MG63 (cell line): ENCODE results near the gene NMNAT1. TPM values are rescaled to one million over a fixed set of nuclear protein-coding genes. Genes with fewer than 3 reads are reported as not detected.

Experiments used
- DNase-seq: peaks from one replicate; pipeline ENCODE4 v3.0.0-alpha.2; 2020
- H3K27me3 ChIP-seq: fragments of 250-450 bp; sonication (Bioruptor Pico); 2 replicates; pipeline ENCODE4 v1.5.1; 2020; ENCODE audit warnings: mild to moderate bottlenecking, moderate library complexity
- H3K36me3 ChIP-seq: fragments of 250-450 bp; sonication (Bioruptor Pico); 2 replicates; pipeline ENCODE4 v1.5.1; 2020; ENCODE audit warnings: mild to moderate bottlenecking, moderate library complexity
- H3K4me3 ChIP-seq: fragments of 250-450 bp; sonication (Bioruptor Pico); 2 replicates; pipeline ENCODE4 v1.5.1; 2020; ENCODE audit warnings: mild to moderate bottlenecking, moderate library complexity
- H3K9me3 ChIP-seq: fragments of 250-450 bp; sonication (Bioruptor Pico); 2 replicates; pipeline ENCODE4 v1.5.1; 2020; ENCODE audit warnings: mild to moderate bottlenecking, moderate library complexity
- total RNA-seq: library from RNA; depleted of rRNA; stranded (reverse); fragments of >200 nt; shearing (Covaris generic); gene quantifications from 2 replicates; pipeline ENCODE4 v1.2.3, GENCODE V29; 2014; ENCODE audit warnings: low replicate concordance; rRNA removed

The NMNAT1 gene
- total RNA-seq, 1 experiment from 2014 or later = 10.1 TPM

DNA sequence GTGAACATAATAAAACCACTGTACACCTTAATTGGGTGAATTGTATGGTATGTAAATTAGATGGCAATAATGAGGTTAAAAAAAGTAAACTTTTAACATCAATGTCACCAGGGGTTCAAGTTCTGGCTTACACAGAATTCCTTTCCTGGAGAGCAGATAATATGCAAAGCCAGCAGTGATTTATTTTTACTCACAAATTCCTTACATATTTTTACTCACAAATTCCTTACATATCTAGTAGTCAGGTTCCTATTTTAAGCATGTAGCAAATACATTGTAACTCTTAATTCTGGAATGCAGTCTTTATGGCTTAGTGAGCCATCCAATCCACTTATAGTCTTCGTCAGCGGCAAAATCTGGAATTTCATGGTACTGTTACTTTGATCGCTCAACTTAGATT, 88.2 kb downstream of the NMNAT1 start:
- peak; percentile 13 for DNase-seq
- no peaks in the 10 kb centered on the region for H3K9me3 ChIP-seq
- H3K4me3 ChIP-seq = no peak overlapping the region
- H3K36me3 ChIP-seq = peaks cover 5% of the 10 kb centered on the region
- no peaks in the 10 kb centered on the region for H3K27me3 ChIP-seq

DNA sequence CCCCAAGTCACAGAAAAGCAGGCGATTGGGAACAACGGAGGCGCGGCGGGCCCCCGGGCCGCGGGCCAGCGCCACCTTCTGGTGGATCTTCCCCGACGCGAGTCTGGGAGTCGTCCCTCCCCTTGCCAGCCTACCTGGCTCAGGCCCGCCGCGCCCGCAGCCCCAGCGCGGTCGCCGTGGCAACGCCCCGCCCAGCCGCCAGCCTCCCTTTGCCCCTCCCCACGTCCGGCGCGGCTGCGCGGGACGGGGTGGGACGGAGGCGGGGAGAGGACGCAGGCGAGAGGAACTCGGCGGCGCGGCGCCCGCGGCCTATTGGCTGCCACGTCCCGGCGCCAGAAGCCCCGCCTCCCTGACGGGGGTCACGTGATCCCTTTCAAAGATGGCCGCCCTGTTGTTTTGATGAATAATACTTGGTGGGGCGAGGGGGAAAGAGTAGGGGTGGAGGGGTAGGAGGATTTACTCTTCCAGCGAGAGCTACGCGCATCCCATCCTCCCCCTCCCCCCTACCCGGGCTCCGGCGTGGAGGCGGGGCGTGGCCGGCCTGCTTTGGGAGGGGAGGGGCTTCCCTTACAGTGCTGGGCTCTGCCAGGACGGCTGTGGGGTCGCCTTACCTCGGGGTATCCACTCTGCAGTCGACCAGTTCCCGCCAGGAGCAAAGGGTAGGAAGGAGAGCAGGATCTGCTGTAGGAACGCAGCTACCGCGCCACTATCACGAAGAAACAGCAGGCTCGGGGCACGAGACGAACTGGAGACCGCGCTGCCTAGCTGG, 89.5 kb downstream of the NMNAT1 start, which contains the start of gene UBE4B:
Gene UBE4B (plus strand): TSS at position 369 of the 769 bp plus-strand sequence. CDS start 713 bp downstream, outside the sequence.
- no peaks in the 10 kb centered on the region for H3K9me3 ChIP-seq
- no peaks in the 10 kb centered on the region for H3K27me3 ChIP-seq
- peak; percentile 95 for DNase-seq
- peaks cover 16% of the 10 kb centered on the region for H3K36me3 ChIP-seq
- H3K4me3 ChIP-seq = peak within 1 kb of the TSS; percentile 97

GRCh38 chr1:10033359-10033845, 90.1 kb downstream of the NMNAT1 start:
- DNase-seq = peak; percentile 9
- H3K27me3 ChIP-seq = no peaks in the 10 kb centered on the region
- no peaks in the 10 kb centered on the region for H3K9me3 ChIP-seq
- H3K36me3 ChIP-seq = peaks cover 21% of the 10 kb centered on the region
- peak overlapping the region; percentile 97 for H3K4me3 ChIP-seq

Other genes with a start within 250 kb of the NMNAT1 start
- 31.7 and 43.6 TPM in 2 replicates for gene CLSTN1, start 119.5 kb upstream of the NMNAT1 start, total RNA-seq
- gene CTNNBIP1, start 33.2 kb upstream of the NMNAT1 start, total RNA-seq = 18.0 and 21.5 TPM in 2 replicates
- 40.3 and 47.6 TPM in 2 replicates for gene LZIC, start 84 bp upstream of the NMNAT1 start, total RNA-seq
- 0.57 TPM in 1 of 2 replicates, not detected in the other for gene RBP7, start 53.8 kb downstream of the NMNAT1 start, total RNA-seq
- 13.5 and 15.0 TPM in 2 replicates for gene UBE4B, start 89.5 kb downstream of the NMNAT1 start, total RNA-seq